Suppressor macrophage treated with lipopolysaccharide for 1 hour (primary cell): ENCODE measurements around the gene GKN1.

Experiments used
- DNase-seq, 3 donors: peaks; one replicate each; pipeline ENCODE4 v3.0.0-alpha.2; 2020 to 2022

Gene GKN1

DNA sequence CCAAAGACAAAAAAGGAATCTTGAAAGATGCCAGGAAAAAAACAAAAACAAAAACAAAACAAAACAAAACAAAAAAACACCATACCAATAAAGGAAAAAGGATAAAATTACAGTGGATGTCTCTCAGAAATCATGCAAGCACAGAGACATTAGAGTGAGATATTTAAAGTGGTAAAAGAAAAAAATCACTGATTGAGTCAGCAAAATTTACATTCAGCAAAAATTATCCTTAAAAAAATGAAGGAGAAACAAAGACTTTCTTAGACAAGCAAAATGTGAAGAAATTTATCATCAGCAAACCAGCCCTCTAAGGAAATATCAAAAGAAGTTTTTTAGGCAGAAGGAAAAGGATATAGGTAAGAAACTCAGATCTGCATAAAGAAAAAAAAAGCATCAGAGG is 10.2 kb upstream of the GKN1 start:
- no peak for DNase-seq

- peak; percentile 43 to 65 (median 54) for DNase-seq
Measured at GRCh38 chr2:68968221-68968620, 6.2 kb upstream of the GKN1 start.

DNA sequence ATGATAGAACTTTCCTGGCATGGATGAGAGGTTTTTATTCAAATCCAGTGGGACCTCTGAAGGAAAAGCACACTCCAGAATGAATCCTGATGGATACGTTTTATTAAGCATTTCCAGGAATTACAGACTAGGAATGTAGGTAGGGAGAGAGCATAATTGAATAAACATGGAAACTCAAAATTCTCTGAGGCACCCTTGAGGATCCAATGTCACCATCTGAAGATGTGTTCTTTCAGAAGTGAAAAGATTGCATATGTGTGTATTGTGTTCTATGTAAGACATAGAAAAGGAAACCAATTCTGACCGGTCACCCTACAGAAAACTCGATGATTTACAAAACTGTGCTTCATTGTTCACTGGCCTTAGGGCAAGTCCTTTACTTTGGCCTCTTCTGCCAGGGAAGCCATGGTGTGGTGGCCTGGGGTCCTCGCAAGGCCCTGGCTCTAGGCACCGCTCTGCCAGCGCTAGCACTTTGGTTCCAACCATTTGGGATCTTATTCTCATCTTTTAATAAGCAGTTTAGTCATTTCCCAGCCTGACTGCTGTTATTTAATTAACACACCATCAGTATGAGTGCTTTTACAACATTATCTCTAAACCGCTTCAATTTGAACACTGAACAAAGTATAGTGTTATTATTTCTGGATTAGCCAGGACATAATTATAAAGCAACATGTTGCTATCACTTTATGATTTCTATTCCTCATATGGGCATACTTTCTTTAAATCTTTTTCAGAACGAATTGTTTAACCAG is 4.5 kb upstream of the GKN1 start:
- no peak for DNase-seq

DNA sequence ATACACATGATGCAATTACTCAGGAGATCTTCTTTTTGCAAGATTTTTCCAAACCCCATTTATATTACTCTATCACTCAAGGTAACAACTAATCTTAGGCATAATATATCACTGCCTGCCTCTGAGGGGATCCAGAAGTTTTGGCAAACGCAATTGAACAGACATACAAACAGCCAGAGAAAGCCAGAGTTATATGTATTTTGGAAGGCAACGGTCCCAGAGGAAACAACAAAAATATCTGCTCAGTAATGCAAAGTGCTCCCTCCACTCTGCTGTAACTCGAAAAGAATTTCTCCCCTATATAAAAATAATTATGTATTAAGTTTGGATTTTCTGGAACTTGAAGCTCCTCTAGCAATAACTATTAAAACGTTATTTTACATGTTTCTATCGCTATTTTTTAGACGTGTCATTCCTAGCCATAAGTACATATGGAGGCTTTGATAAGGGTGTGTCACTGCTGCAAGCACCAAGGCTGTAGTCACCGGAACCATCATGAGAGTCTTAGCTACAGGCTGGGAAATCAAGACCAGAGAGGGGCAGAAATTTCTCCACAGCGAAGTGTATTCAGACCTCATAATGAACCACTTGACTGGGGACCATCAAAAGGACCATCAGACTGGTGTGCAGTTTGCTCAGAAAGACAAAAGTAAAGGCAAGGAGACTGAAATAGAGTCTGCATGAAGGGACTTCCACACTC is 3.7 kb upstream of the GKN1 start:
- DNase-seq, result no peak

- no peak for DNase-seq
Measured at GRCh38 chr2:68971591-68972231, 2.7 kb upstream of the GKN1 start.

DNA sequence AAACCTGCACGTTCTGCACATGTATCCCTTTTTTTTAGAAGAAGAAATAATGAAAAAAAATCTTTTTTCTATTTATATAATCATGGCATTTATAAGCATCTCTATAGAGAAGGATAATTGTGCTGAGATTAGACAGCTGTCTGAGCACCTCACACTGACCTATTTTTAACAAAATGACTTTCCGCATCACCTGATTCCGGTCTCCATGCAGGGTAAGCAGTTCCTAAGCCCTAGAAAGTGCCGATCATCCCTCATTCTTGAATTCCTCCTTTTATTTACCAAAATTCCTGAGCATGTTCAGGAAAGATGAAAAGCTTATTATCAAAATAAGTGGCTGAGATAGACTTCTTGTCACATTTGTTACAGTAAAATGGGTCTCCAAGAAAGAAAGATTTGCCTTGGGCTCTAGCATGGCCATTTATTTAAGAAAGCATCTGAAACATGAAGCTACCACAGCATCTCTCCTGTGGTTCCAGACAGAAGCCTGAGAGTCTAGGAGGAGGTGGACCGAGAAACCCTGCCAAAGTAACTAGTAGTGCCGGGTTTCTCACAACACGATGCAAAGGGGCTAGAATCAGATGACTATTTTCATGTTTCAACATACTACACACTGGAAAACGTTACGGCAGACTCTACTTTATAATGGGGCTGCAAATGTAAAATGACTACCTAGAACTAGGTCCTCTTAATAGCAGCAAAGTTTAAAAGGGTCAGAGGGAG is 670 bp downstream of the GKN1 start:
- DNase-seq, result no peak

DNA sequence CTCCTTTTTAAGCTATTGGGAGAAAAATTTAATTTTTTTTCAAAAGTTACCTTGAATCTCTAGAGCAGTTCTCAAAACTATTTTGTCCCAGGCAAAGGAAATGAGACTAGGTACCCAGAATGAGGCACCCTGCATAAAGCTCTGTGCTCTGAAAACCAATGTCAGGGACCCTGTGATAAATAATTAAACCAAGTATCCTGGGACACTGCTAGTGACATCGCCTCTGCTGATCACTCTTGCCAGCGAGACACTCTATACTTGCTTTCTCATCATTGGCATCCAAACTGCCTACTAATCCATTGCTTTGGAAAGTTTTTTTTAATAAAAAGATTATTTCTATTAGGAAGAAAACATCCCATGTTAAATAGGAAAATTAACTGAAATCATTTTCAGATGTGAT is 1.4 kb downstream of the GKN1 start:
- DNase-seq, result no peak

GRCh38 chr2:68977453-68977852 is 3.0 kb downstream of the GKN1 start:
- no peak for DNase-seq

DNA sequence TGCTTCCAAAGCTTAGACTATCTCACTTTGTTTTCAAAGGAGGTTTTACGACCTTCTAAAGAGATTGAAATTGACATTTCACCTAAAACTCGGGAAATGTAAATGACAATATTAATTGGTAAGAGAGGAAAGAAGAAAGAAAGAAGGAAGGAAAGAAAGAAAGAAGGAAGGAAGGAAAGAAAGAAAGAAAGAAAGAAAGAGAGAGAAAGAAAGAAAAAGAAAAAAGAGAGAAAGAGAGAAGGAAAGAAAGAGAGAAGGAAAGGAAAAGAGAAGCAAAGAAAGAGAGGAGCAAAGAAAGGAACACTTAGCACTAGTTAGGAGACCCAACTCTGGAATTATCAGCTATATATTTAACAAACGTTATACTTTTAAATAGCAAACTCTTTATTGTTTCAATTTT is 3.7 kb downstream of the GKN1 start:
- no peak for DNase-seq

- no peak for DNase-seq
Measured at GRCh38 chr2:68980956-68981355, 6.5 kb downstream of the GKN1 start.

DNA sequence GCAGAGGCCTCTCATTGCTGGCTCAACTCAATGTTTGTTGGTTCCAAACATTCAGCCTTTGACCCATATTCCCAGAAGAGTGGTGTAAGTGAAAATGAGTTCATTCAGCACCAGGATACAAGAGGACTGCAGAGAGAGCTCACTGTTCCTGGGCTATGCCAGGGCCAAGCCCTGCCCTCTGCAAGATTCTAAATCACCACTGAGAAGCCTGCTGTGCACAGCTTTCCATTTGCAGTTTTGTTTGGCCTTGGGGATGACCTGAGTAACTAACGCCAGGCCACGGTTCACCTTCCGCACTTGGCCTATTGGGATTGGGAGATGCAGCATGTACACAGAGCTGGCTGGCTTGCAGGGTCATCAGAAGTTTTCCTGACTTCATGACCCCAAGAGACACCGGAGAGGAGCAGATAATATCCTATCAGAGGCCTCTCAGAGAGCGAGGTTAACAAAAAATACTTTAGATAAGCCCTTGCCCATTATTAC is 12.6 kb downstream of the GKN1 start:
- DNase-seq, result no peak

DNA sequence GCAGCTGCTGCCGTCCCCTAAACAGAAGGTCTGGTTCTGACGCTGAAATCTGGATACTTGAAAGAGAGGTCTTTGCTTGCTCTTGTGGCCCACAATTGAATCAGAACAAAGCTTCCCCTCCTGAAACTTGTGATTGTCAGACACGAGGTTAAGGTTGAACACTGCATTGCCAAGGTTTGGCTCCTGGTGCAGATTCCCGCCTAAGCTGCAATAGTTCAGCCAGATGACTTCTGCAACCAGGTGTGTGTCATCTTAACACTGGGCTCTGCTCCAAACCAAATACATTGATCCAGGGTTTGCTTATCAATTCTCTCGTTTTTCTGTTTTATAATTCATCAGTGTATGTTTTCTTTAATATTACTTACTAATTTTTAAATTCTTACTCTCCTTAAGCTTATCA is 14.6 kb downstream of the GKN1 start:
- DNase-seq, result no peak

DNA sequence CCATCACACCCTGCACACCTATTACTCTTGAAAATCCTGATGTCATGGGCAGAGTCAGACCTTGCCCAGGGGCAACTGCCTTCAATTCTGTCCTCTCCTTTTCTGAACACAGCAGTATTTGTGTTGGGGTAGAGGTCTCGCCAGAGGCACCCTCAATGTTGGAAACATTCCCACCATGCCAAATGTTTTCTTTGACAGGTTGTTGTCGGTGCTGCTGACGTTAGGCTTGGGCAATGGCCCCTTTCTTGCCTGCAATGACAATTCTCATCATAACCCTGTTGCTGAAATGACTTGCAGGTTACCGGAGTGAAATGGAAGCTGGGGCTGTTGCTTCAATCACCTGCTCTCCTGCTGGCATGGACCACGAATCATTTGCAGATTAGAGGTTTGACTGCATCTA is 17.9 kb downstream of the GKN1 start:
- no peak for DNase-seq

DNA sequence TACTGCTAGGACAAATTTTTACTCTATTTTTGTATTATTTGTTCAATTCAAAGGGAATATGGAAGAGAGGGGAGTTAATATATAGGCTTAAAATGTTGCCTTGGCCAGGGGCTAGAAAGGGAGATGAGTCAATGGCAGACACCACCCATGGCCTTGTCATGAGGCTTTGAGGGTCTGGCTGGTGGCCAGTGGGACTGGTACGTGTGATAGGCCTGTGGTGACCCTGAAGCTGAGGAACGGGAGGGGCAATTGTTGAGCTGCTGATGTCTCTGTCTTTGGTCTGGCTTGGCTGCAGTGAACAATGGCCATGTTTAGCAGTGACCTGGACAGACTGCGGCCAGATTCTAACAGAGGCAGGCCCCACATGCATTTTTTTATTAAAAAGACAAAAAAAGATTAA is 18.5 kb downstream of the GKN1 start:
- no peak for DNase-seq

DNA sequence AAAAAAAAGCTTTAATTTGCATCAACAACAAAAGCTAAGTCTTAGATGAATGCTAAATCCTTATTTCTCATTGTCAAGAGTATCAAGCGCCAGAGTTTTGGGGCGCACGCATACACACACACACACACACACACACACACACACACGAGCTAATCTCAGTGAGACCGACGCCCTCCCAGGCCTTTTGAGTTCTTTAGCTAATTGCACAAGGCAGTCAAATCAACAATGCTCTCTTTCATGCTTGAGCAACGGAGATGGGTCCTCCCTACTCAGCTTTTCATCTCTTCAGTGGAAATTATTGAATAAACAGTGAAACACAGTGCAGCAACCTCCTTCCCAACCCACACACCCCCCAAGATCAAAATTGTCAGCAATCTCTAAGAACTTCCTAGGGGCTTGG is 19.2 kb downstream of the GKN1 start:
- no peak for DNase-seq

DNA sequence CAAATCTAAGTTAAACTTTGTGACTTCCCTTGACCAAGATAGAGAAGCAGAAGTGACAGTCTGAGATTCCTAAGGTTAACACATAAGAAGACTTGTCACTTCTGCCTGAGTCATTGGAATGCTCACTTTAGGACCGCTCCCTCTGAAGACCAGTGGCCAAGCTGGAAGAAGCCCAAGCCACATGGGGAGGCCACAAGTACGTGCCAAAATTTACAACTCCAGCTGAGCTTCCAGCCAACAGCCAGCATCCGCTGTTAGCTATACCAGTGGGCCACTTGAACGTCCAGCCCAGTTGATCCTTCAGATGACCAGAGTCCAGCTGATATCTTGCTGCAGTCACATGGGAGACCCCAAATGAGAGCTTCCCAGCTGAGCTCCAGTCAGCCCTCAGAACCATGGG is 20.4 kb downstream of the GKN1 start:
- DNase-seq, result peak; percentile 38 to 64 (median 40)

- no peak for DNase-seq
Measured at GRCh38 chr2:68995916-68996315, 21.5 kb downstream of the GKN1 start.

DNA sequence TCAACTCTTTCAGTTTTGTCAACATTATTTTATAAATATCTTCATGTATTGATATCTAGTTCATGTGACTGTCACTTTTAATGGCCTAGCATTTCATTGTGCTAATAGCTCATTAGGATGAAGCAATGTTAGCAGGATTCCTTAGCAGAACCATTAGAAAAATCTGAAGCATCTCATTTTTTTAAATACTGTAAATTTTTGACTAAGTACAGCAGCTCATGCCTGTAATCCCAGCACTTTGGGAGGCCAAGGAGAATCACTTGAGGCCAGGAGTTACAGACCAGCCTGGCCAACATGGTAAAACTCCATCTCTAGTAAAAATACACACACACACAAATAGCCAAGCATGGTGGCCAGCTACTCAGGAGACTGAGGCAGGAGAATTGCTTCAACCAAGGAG is 23.0 kb downstream of the GKN1 start:
- DNase-seq, result no peak

DNA sequence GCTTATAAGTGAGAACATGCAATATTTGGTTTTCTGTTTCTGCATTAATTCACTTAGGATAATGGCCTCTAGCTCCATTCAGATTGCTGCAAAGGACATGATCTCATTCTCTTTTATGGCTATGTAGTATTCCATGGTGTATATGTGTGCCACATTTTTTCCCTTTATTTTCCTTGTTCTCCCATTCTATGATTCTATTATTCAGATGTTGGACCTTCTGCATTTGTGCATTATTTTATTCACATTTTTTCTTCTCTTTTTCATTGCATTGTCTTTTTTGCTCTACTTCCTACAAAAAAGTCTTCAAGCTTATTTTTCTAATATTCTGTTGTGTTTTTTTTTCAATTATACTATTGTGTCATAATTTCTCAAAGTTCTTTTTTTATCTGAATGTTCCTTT is 27.4 kb downstream of the GKN1 start:
- no peak for DNase-seq

DNA sequence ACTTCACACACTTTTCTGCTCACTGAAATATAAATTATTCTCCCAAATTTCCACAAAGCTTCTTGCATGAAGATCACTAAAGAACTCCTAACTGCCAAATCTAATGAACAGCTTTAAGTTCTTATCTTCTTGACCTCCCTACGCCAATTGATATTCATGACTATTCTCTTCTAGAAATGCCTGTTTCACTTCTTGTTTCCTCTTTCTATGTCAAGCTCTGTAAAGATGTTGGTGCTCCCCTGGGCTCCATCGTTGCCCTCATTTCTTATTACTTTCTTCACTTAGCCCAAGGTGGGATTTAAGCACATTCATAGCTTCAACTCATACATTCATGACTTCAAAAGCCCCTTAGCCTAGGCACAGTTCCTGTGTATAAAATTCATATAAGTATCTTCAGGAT is 29.3 kb downstream of the GKN1 start:
- no peak for DNase-seq

DNA sequence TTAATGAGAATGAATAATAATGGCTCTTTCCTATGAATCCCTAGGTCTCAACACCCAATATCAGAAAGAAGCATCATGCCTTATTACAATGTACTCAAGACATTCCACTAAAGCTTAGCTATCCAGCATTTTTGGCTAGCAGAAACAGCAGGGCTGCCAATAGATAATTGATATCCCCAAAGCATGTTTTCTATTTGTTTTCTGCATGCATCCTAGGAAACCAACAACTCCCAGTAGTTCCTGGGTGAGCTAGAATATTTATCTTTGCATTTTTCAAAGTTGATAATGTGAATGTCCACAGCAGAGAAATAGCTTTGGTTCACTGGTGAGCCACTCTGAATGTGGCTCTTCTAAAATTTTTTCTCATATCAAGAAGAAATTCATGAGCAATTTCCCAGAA is 32.7 kb downstream of the GKN1 start:
- DNase-seq, result no peak

- DNase-seq, result no peak
Measured at GRCh38 chr2:69007603-69008002, 33.2 kb downstream of the GKN1 start.

GRCh38 chr2:69010437-69011194 is 36.2 kb downstream of the GKN1 start:
- no peak for DNase-seq
